Glutamatergic neuron (in vitro differentiated cells): ENCODE results near the gene ACBD4. TPM values are rescaled to one million over a fixed set of nuclear protein-coding genes. Genes with fewer than 3 reads are reported as not detected.

Experiments
- DNase-seq: peaks from one replicate; pipeline ENCODE4 v3.0.0; 2022
- H3K27ac Mint-ChIP-seq: one replicate; pipeline ENCODE4 v1.8.0; 2020; ENCODE audit warnings: mild to moderate bottlenecking, mixed read lengths, inconsistent platforms; ENCODE audit not compliant: unreplicated experiment
- H3K27me3 Mint-ChIP-seq: one replicate; pipeline ENCODE4 v1.8.0; 2020; ENCODE audit warnings: mild to moderate bottlenecking, moderate library complexity, mixed read lengths, inconsistent platforms; ENCODE audit not compliant: unreplicated experiment
- H3K36me3 Mint-ChIP-seq: one replicate; pipeline ENCODE4 v1.8.0; 2020; ENCODE audit warnings: mild to moderate bottlenecking, mixed read lengths, inconsistent platforms; ENCODE audit not compliant: unreplicated experiment
- H3K4me1 Mint-ChIP-seq: one replicate; pipeline ENCODE4 v1.8.0; 2020; ENCODE audit warnings: mild to moderate bottlenecking, low read depth, mixed read lengths, inconsistent platforms; ENCODE audit not compliant: unreplicated experiment
- H3K4me3 Mint-ChIP-seq: one replicate; pipeline ENCODE4 v1.8.0; 2020; ENCODE audit warnings: mild to moderate bottlenecking, mixed read lengths, inconsistent platforms; ENCODE audit not compliant: unreplicated experiment
- H3K9me3 Mint-ChIP-seq: one replicate; pipeline ENCODE4 v1.8.0; 2020; ENCODE audit warnings: mild to moderate bottlenecking, moderate library complexity, mixed read lengths, inconsistent platforms; ENCODE audit not compliant: unreplicated experiment
- total RNA-seq: library from RNA; stranded (reverse); fragmentation: NEBNext Ultra II Directional; extraction: Animal tissue kit (Norgen Biotek cat#: 25700); gene quantifications from one replicate; pipeline ENCODE4 v1.2.1, GENCODE V29; 2021; ENCODE audit not compliant: unreplicated experiment
- TF ChIP-seq, protein P1 (sequence below): fragments of 200-600 bp; sonication (generic); IDR thresholded peaks from one replicate; pipeline ENCODE4 v1.5.0; 2021; ENCODE audit not compliant: partially characterized antibody, unreplicated experiment

Gene ACBD4
- total RNA-seq, 1 donor from 2014 or later, result 3.7 TPM

DNA sequence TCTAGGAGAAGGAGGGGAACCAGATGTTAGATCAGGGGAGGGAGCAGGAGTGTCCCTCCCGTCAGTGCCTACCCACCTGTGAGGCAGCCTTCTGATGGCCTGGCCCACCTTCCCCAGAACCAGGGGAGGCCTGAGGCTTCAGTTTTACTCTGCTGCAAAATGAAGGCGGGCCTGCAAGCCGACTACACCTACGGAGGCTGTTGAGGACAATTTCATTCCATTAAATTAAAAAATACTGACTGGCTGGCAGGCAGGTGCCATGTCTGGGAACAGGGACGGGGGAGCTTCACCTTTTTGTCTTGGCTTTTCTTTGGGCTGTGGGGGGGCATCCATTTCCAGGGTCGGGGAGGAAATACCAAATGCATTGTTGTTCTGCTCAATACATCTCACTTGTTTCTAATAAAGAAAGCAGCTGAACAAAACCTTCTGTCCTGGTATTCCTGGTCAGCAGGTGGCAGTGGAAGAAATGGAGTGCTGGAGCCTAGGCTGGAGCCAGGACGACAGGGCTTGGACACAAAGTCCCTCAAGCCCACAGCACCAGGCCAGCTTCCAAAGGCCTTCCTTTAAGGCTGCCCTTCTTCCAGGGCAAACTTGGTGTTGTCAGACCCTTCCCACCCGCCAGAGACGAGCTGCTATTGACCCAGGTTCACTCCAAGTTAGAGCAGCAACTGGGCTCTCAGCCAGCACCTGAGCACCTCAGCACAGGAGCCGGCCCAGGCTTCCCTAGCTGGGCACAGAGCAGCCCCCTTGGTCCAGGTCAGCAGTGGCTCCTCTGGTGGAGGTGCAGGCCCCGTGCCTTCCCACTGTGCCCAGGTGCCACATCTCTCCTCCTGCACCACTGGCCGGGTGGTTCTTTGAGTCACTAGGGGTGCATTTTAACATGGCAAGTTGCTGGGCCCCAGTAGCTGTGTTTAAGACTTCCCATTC lies 26.6 kb upstream of the ACBD4 start:
- TF ChIP-seq, protein P1, sequence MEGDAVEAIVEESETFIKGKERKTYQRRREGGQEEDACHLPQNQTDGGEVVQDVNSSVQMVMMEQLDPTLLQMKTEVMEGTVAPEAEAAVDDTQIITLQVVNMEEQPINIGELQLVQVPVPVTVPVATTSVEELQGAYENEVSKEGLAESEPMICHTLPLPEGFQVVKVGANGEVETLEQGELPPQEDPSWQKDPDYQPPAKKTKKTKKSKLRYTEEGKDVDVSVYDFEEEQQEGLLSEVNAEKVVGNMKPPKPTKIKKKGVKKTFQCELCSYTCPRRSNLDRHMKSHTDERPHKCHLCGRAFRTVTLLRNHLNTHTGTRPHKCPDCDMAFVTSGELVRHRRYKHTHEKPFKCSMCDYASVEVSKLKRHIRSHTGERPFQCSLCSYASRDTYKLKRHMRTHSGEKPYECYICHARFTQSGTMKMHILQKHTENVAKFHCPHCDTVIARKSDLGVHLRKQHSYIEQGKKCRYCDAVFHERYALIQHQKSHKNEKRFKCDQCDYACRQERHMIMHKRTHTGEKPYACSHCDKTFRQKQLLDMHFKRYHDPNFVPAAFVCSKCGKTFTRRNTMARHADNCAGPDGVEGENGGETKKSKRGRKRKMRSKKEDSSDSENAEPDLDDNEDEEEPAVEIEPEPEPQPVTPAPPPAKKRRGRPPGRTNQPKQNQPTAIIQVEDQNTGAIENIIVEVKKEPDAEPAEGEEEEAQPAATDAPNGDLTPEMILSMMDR, result no peak
- no peak for DNase-seq
- Mint-ChIP-seq H3K4me1 (no peaks in the 10 kb centered on the region), H3K27ac (peak overlapping the region; percentile 28), H3K4me3 (no peak overlapping the region), H3K36me3 (no peaks in the 10 kb centered on the region), H3K27me3 (peaks cover 3% of the 10 kb centered on the region), H3K9me3 (no peaks in the 10 kb centered on the region)

DNA sequence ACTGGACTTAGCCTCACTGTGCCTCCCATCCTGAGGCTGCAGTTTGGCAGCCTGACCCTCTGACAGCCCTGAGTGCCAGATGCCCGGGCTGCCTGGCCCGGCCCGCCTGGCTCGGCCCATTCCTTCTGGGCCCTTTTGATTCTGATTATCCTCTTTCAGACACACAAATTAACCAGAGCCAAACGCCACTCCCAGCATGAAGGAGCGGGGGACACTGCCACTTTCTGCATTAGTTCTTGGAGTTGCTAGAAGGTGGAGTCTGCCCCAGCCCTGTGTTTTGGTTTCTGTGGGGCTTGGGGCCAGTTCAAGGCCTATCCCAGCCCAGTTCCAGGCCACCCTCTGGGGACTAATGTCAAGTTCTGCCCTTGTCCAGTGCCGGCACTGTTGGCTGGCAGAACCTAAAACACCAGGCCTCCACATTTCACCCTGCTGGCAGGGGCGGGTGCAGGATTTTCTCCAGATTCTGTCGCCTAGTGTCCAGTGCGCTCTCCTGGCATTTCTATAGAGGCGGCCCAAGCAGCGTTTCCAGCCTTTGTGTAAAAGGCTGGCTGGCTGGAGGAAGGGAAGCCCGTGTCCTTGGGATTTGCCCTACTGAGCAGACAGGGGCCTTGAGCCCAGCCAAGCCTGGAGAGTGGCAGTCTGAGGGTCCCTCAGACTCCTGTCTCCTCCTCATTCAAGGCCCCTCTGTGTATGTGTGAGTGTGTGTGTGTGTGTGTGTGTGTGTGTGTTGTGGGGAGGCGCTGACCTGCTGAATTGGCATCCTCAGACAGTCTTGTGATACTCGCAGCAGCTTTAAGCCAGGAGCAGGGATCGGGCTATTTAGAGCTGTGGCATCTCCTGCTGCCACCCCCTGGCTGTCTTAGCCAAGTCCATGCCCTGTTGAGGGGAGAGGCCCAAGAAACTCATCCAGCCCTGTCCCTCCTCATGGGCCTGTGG lies 24.5 kb upstream of the ACBD4 start:
- TF ChIP-seq, protein P1, result no peak
- no peak overlapping the region for H3K27ac Mint-ChIP-seq
- H3K9me3 Mint-ChIP-seq, result no peaks in the 10 kb centered on the region
- H3K27me3 Mint-ChIP-seq, result peaks cover 5% of the 10 kb centered on the region
- no peak overlapping the region for H3K4me3 Mint-ChIP-seq
- H3K4me1 Mint-ChIP-seq, result peaks cover 4% of the 10 kb centered on the region
- DNase-seq, result no peak
- no peaks in the 10 kb centered on the region for H3K36me3 Mint-ChIP-seq

DNA sequence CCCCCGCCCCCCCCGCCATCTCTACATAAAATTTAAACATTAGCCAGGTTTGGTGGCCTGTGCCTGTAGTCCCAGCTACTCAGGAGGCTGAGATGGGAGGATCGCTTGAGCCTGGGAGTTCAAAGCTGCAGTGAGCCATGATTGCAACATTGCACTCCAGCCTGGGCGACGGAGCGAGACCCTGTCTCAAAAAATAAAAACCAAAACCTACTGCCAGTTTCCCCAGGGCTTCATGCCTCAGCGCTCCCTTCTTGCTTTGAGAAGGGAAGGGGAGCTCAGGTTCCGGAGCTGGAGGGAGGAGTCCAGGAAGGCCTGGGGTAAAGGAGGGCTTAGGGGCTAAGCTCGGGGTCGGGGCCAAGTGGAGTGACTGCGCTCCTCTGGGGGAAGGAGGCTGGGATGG lies 23.6 kb upstream of the ACBD4 start:
- H3K36me3 Mint-ChIP-seq, result no peaks in the 10 kb centered on the region
- TF ChIP-seq, protein P1, result no peak
- peaks cover 5% of the 10 kb centered on the region for H3K27me3 Mint-ChIP-seq
- H3K9me3 Mint-ChIP-seq, result no peaks in the 10 kb centered on the region
- no peak overlapping the region for H3K27ac Mint-ChIP-seq
- DNase-seq, result no peak
- H3K4me3 Mint-ChIP-seq, result no peak overlapping the region
- H3K4me1 Mint-ChIP-seq, result peaks cover 9% of the 10 kb centered on the region

DNA sequence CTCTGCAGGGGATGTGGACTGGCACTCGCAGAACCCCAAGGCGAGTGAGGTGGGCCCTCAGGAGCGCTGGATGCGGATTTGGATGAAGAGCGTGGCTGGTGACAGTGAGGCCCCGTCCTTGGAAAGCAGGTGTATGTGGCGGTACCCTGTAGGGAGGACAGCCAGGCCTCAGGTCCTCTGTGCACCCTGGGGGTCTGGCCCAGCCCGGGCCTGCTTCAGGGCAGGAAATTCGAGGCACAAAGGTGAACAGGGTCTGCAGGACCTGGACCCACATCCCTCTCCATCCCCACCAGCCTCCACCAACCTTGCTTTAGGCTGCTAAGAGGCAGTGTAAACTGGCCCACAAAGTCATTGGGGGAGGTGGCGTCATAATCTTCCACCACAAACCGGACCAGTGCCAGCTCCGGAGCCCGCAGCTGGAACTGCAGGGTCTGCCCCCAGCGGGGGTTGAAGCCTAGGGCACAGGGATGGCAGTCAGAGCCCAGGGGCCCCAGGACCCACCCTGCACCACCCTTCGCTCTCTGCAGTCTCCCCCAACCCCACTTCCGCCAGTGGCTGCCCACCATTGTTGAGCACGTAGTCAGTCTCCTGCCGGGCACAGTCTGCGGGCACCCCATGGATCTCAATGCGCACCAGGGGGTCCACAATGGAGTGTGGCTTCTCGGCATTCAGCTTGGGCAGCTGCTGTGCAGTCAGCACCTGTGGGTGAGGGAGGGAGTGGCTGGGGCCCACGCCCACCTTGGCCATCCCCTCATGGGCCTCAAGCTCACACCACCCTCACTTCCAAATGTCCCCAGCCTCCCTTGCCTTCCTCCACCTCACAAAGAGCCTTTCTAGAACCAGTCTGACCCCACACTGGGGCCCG lies 22.7 kb upstream of the ACBD4 start:
- no peaks in the 10 kb centered on the region for H3K36me3 Mint-ChIP-seq
- H3K27ac Mint-ChIP-seq, result no peak overlapping the region
- no peak for DNase-seq
- H3K4me1 Mint-ChIP-seq, result peaks cover 9% of the 10 kb centered on the region
- TF ChIP-seq, protein P1, result no peak
- no peaks in the 10 kb centered on the region for H3K9me3 Mint-ChIP-seq
- no peak overlapping the region for H3K4me3 Mint-ChIP-seq
- peaks cover 5% of the 10 kb centered on the region for H3K27me3 Mint-ChIP-seq
